Measurements from ENCODE around the gene ATP8A1.

ATP8A1 gene

DNA sequence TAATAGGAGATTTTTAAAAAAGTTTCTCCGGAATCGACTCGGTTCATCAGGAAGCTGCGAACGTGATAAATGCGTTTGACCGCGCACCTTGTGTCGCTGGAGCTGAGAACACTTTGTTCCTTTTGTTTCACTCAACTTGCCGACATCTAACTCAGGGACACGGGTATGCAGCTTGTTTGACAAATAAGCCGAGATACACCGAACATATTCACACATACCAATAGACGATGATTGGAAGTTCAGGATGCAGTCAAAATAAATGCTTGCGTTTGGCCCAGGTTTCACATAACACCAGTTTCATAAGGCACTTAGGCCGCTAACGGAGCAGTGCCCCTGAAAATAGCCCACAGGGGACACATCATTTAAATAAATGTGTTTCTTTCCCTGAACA is 260.5 kb downstream of the ATP8A1 start:
- TF ChIP-seq, protein P1, sequence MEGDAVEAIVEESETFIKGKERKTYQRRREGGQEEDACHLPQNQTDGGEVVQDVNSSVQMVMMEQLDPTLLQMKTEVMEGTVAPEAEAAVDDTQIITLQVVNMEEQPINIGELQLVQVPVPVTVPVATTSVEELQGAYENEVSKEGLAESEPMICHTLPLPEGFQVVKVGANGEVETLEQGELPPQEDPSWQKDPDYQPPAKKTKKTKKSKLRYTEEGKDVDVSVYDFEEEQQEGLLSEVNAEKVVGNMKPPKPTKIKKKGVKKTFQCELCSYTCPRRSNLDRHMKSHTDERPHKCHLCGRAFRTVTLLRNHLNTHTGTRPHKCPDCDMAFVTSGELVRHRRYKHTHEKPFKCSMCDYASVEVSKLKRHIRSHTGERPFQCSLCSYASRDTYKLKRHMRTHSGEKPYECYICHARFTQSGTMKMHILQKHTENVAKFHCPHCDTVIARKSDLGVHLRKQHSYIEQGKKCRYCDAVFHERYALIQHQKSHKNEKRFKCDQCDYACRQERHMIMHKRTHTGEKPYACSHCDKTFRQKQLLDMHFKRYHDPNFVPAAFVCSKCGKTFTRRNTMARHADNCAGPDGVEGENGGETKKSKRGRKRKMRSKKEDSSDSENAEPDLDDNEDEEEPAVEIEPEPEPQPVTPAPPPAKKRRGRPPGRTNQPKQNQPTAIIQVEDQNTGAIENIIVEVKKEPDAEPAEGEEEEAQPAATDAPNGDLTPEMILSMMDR (conservative IDR thresholded peaks at IDR 0.05; ENCODE audit: control insufficient read depth, insufficient read depth, low read depth, low read length), result no peak
- no peak overlapping the region for H3K4me3 ChIP-seq (ENCODE audit: control insufficient read depth, low read depth, low read length)
- no peak for DNase-seq (ENCODE audit: low read depth)

DNA sequence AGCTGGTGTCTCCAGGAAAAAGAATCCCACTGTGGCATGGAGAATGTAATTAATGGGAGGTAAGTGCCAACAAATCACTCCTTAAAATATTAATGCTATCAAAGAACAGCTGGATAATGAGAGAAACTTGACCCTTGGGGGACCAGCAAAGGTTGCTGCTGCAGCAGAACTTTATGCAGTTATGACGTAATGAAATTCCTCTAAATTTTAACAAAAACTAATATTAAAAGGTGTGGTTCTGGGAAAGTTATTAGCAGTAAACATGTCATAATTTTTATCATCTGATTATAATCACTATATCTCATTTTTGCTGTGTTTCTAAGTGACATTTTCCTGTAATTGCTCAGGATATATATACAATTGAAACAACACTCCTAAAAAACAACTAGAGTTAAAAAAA is 261.3 kb downstream of the ATP8A1 start:
- no peak overlapping the region for H3K4me3 ChIP-seq (ENCODE audit: control insufficient read depth, low read depth, low read length)
- no peak for DNase-seq (ENCODE audit: low read depth)
- TF ChIP-seq, protein P1 (conservative IDR thresholded peaks at IDR 0.05; ENCODE audit: control insufficient read depth, insufficient read depth, low read depth, low read length), result no peak

DNA sequence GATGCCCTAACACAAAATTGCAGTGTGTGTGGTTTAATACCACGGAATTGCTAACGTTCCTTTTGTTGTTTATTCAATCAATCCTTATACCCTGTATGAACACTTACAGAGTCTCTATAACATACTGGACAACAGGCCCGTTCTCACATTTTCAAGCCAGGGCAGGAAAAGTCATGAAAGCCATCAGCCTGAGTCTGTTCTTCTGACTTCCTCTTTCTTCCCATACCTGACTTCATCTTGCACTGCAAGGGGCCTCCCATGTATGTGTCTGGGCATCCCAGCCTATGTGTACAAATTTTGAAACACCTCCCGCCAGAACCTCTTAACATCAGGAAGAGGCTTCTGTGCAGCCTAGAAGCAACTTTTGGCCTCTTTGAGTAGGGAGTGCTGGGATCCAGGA is 264.5 kb downstream of the ATP8A1 start:
- no peak overlapping the region for H3K4me3 ChIP-seq (ENCODE audit: control insufficient read depth, low read depth, low read length)
- DNase-seq (ENCODE audit: low read depth), result no peak
- TF ChIP-seq, protein P1 (conservative IDR thresholded peaks at IDR 0.05; ENCODE audit: control insufficient read depth, insufficient read depth, low read depth, low read length), result no peak

DNA sequence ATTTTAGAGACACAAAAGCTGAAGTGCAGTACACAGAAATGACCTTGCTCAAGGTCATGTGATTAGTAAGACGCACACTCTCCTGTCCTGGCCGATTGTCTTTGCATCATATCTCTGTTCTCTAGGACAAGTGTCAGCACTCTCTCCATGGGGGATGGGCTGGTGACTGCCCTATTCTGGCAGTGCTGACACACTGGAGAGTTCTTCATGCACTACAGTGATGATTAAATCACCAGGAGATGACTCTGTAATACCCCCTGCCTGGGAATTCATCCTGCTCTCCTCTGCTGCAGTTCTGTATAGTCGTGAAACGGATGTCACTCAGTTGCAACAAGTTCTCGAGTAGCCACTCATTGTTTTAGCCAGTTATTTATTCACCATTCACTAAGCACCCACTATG is 264.9 kb downstream of the ATP8A1 start:
- no peak for DNase-seq (ENCODE audit: low read depth)
- TF ChIP-seq, protein P1 (conservative IDR thresholded peaks at IDR 0.05; ENCODE audit: control insufficient read depth, insufficient read depth, low read depth, low read length), result no peak
- no peak overlapping the region for H3K4me3 ChIP-seq (ENCODE audit: control insufficient read depth, low read depth, low read length)

DNA sequence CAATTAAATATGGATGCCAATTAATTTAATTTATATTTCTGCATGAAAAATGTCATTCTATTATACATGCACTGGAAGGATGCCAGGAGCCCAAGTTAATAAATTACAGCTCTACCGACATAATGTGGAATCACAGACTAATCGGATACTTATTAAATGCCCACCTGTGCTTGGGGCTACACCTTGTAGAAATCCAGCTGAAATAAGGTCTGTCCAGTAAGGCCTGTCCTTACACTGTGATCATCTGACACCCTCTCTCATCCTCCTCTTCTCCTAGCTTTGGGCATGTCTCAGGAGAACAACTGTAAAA is 265.6 kb downstream of the ATP8A1 start:
- no peak for DNase-seq (ENCODE audit: low read depth)
- TF ChIP-seq, protein P1 (conservative IDR thresholded peaks at IDR 0.05; ENCODE audit: control insufficient read depth, insufficient read depth, low read depth, low read length), result no peak
- no peak overlapping the region for H3K4me3 ChIP-seq (ENCODE audit: control insufficient read depth, low read depth, low read length)

DNA sequence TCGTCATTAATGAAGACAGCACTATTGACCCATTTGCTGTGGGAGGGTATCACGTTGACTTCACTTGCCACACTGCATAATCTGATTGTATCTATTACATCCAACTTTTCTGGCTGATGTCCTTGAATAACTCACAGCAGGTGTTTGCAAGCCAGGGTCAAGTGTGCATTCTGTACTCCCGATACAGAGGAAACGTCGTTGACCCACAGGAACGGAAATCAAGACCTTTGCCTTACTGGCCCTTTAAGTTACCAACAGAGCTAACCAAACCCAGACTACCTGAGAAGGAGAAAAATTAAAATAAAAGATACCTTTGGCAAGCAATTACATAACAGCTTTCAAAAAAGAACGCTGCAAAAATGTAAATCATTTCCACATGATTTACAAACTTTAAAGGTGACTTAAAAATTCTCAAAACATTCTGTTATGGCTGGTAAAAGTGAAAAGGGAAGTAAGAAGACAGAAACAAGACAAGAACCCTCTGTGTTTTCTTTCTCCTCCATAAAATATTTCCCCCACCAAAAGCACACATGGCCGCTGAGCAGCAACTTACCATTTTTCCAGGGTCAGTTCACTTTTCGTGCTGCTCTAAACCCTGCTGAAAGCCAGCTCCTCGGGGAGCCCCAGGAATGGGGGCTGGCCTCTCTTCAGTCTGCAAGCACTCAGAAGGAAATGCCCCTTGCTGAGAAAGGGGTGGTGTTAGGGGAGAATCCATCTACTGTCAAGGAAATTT is 266.1 kb downstream of the ATP8A1 start:
- TF ChIP-seq, protein P1 (conservative IDR thresholded peaks at IDR 0.05; ENCODE audit: control insufficient read depth, insufficient read depth, low read depth, low read length), result no peak
- no peak for DNase-seq (ENCODE audit: low read depth)
- no peak overlapping the region for H3K4me3 ChIP-seq (ENCODE audit: control insufficient read depth, low read depth, low read length)

DNA sequence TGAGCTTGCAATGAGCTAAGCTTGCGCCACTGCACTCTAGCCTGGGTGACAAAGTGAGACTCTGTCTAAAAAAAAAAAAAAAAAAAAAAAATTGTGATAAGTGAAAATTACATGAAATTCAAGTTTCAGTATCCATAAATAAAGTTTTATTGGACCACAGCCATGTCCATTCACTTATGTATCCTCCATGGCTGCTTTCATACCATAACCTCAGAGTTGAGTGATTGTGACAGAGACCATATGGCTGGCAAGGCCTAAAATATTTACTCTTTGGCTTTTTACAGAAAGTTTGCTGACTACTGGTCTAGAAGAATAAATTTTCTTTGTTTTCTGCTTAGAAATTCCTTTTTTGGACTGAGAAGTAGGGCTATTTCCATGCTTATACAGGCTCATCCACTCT is 271.4 kb downstream of the ATP8A1 start:
- TF ChIP-seq, protein P1 (conservative IDR thresholded peaks at IDR 0.05; ENCODE audit: control insufficient read depth, insufficient read depth, low read depth, low read length), result no peak
- no peak overlapping the region for H3K4me3 ChIP-seq (ENCODE audit: control insufficient read depth, low read depth, low read length)
- no peak for DNase-seq (ENCODE audit: low read depth)
